Kidney tubule cell (primary cell): ENCODE data around the gene CASTOR2.
A peak's percentile ranks its signal among the peaks of the same experiment; 100 is the strongest.
"Not testable (repeated sequence)": the region's sequence is repeated elsewhere in the genome, so short reads cannot be mapped to it uniquely, and the experiment has no call there.

Source experiments
- DNase-seq: peaks from one replicate; pipeline ENCODE4 v3.0.0-alpha.2; 2018; ENCODE audit warnings: low spot score

The CASTOR2 gene

DNA sequence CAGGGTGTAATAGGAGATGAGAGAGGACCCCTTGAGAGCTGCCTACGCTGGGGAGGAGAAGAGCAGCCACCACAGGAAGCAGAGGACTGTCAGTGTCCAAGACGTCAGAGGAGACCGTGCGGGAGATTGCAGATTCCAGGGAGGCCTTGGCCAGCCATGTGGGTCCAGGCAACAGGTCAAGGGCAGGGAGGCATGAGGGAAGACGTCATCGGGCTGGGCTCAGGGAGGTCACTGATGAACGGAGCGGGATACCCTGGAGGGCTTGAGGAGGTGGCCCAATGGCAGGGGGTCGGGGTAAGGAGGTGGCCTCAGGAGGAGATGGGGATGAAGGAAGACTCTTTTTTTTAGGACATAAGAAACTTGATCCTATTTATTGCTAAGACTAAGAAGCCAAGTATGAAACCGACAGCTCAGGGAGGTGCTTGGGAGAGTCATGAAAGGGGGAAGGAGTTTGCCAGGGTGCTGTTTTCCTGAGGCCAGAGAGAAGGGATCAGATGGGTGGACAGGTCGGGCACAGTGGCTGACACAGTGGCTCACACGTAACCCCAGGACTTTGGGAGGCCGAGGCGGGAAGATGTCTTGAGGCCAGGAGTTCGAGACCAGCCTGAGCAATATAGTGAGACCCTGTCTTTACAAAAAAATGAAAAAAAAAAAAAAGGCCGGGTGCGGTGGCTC is 30.5 kb downstream of the CASTOR2 start:
- not testable (repeated sequence) for DNase-seq

DNA sequence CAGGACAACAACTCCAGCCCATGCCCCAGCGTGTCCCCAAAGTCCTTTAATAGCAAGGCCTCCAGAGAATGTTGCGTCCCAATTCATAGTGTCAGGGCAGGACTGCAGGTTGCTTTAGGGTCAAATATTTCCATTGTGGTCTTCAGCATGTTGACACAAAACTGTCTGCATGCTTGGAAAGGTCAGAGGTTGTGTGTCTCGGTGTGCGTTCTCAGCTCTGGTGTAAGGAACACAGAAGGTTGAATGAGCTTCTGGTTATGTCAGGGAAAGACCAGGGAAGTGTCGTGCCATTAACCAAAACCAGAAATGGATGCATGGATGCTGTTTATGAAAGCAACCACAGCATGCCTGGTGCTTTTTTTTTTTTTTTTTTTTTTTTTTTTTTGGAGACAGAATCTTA is 31.9 kb downstream of the CASTOR2 start:
- not testable (repeated sequence) for DNase-seq

DNA sequence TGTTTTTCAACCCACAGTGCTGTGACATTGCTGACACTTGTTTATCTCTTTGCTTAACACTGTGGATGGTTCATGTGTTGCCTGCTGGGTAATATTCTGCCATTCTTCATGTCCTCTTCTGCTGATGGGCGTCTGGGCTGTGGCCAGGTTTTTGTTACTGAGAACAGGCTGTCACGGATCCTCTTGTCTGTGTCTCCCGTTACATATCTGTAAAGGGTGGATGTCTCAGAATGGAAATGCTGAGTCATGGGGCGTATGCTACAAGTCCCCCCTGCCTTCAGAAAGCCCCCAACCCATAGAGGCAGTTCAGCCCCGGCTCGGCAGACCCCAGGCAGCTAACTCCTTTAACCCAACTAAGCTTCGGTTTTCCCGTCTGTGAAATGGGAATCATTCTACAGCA is 33.3 kb downstream of the CASTOR2 start:
- not testable (repeated sequence) for DNase-seq

DNA sequence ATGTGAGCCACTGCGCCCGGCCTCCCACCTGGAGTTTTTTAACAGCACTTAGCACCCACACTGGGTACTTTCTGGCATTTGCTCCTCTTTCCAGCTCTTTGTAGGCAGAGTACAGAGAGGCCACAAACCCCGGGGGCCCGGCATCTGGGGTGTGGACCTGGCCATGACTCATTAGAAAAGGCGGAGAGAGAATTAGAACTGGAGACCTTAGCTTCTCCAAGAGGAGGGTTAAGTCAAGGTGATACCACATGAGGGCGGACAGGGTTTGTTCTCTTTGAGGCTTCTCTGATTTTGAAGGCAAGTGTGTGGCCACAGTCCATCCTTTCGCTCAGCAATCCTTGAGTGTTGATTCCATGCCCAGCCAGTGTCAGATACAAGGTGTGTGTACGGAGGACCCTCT is 36.9 kb downstream of the CASTOR2 start:
- DNase-seq, result not testable (repeated sequence)

DNA sequence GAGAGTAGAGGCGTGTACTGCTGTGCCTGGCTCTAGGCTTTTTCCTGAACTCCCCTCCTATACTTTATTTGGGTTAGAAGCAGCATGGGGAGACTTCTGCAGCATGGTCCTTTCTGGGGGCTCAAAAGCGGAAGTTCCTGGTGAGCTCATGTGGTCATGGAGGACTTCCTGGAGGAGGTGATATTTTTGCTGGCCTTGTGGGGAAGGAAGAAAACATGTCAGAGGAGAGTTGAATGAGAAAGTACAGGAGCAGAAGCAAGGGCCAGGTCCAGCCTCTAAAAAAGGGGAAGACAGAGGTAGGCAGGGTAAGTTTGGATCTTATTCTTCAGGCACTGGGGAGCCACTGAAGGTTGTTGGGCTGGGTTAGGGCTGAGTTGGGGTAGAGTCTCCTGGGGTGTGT is 45.5 kb downstream of the CASTOR2 start:
- no peak for DNase-seq

DNA sequence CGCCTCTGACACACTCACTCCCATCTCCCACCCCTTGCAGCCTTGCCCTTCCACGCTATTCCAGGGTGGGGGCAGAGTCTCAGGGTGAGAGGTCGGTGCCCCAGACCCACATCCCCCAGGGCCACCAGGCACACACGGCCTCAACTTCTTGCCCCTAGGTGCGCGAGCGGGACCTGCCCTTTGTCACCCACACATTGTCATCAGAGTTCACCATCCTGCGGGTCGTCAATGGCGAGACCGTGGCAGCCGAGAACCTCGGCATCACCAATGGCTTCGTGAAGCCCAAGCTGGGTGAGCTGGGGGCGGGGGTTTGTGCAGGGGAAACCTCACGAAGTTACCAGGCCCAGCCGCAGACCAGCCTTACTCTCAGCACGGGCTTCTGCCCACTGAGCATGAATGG is 53.3 kb downstream of the CASTOR2 start:
- DNase-seq, result no peak

DNA sequence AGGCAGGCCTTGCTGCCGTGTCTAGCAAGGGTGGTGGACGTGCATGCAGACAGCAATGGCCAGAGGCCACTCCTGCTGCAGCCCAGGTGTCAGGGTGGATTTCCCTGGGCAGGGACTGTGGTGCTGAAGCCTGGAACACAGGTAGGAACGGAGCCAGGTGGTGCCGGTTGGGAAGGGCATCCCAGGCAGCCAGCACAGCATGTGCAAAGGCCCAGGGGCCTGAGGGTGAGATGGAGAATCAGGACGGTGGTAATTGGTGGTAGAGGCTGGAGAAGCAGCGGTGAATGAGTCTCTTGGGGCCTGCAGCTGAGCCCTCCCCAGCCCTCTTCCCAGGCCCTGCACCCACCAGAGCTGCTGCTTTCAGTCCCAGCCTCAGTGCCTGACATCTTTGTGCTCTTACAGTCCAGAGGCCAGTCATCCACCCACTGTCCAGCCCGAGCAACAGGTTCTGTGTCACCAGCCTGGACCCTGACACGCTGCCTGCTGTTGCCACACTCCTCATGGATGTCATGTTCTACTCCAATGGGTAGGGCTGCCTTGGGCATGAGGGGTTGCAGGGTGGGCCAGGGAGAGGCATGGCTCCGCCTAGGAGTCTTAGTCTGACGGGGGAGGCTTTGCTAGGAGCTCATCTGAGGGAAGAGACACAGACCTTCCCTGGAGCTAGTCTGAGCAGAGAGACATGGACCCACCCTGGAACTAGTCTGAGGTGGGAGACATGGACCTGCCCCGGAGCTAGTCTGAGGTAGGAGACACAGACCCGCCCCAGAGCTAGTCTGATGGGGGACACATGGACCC is 54.3 kb downstream of the CASTOR2 start:
- DNase-seq, result no peak

DNA sequence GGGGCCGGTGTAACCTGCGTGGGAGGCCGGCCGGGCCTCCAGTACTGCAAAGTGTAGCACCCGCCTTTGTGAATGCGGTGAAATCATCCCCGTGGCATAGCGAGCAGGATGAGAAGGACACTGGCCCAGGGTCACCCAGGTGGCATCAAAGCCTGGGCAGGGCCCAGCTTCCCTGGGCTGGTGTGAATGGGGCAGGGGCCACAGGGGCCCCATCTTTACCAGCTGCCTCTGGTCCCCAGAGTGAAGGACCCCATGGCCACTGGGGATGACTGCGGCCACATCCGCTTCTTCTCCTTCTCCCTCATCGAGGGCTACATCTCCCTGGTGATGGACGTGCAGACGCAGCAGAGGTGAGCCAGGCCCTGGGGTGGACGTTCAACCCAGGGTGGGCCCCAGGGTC is 55.3 kb downstream of the CASTOR2 start:
- no peak for DNase-seq

DNA sequence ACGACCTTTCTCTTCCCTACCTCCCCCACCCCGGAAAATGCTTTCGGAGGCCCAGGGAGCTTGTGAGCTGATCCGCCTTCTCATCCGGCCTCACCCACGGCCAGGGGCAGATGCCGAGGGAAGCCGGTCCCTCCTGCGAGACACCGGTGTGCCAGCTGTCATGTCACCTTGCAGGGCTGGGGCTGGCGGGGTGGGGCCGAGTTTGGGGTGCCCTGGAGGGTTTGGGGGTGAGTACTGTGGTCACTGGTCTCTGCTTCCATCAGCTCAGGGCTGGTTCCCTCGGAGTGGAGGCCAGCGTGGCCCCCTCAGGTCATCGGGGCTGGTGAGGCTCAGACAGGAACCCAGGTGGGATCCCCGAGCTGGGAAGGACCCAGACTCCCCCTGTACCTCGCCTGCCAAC is 60.4 kb downstream of the CASTOR2 start:
- no peak for DNase-seq

DNA sequence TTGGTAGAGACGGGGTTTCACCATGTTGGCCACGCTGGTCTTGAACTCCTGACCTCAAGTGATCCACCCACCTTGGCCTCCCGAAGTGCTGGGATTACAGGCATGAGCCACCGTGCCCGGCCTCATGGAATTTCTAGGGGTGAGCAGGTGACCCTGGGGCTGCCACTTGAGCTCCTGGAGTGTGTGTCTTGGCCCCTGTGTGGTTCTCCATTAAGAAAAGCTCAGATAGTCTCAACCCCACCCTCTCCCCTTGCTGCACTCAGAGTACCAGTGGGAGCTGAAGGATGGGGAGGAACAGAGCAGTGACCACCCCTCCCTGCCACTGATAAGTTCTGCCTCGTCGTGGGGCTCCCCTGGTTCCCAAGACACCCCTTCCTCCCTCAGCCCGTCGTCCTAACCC is 63.8 kb downstream of the CASTOR2 start:
- no peak for DNase-seq

DNA sequence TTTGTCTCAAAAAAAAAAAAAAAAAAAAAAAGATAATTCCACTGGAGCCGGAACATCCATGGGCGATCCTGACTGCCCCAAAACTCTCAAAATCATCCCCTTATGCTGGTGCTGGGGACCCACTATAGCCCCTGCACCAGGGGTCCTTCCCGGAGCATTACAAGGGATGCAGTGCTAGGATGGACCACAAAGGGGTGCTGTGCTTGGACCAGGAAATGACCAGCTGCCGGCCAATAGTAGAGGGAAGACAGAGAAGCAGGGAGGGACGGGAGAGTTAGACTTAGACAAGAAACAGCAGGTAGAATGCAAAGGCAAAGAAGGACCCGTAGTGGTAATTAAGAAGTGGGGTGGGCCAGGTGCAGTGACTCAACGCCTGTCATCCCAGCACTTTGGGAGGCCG is 68.6 kb downstream of the CASTOR2 start:
- DNase-seq, result no peak

DNA sequence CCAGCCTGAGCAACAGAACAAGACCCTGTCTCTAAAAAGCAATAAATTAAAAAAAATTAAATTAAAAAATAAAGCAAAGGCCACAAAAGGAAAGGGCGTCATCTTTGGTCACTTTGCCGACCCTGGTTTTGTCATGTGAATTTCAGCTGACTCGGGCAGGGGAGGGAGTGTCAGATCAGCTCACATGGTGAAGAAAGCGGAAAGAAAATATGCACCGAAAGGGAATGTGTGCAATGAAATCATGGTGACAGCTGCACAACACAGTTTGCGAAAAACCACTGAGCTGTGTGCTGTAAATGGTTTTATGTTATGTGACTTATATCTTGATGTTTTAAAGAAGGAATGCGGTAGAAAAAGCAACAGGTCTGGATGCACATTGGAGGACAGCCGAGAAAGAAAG is 69.3 kb downstream of the CASTOR2 start:
- no peak for DNase-seq

DNA sequence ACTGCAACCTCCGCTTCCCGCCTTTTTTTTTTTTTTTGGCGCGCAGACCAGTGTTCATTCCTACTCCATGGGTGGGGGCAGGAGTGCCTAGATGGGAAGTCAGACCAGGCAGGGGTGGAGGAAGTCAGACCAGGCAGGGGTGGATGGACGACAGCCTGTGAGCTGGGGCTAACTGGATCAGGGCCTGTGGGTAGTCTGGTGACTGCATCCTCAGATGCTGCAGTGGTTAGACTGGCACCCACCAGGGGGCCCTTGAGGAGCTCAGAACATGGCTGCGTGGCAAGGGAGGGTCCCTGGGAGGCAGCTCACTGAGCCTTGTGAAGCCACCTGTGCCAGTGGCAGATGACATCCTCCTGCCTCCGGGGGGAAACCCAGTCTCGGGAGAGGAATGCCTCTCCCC is 74.0 kb downstream of the CASTOR2 start:
- no peak for DNase-seq

DNA sequence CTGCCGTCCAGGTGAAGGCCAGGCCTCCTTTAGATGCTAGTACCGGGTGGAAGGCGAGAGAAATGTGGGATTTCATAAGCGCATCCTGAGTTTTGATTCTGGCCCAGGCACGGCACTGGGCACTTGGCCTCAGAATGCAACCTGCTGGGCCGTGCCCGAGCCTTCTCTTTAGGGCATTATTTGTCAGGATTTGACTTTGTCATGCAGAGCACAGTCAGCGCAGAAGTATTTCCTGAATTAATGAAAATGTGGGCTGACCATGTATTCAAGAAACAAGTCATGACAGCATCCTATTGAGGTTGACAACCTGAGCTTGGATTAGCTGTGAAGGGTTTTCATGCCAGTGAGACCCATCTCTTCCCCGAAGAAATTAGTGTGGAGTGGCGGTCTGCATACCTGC is 74.7 kb downstream of the CASTOR2 start:
- DNase-seq, result peak; percentile 31

DNA sequence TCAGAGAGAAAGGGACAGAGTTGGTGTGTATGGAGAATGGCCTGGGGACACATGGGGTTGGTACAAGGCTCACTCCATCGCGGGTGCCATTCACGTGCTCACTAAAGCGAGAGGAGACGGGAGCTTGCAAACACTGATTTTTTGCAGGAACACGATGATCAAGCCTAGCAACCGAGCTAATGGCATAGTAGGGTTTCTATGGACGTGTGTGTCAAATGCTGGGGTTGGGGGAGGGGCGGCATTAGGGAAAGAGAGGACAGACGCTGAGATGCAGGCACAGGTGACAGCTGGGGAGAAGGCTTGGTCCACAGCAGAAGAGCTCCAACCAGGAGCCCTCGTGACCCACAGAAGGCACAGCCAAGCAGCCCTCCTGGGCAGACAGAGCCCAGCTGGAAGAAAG is 75.2 kb downstream of the CASTOR2 start:
- DNase-seq, result no peak

DNA sequence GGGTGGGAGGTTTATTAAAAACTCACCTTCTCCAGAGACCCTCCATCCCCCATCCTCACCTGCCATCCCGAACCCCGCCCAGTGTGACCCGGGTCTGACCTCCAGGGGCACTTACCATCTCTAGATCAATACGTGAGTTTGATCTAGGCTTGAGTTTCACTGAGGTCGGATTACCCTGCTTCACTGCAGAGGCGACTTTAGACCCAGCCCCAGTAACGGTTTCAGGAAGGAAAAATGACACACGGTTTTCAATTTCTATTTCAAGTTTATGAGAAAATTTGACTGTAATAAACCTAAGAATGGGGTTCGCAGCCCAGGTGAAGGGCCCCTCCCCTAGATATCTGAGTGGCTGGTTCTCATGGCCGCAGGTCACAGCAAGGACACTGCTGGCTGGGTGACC is 76.0 kb downstream of the CASTOR2 start:
- DNase-seq, result no peak

DNA sequence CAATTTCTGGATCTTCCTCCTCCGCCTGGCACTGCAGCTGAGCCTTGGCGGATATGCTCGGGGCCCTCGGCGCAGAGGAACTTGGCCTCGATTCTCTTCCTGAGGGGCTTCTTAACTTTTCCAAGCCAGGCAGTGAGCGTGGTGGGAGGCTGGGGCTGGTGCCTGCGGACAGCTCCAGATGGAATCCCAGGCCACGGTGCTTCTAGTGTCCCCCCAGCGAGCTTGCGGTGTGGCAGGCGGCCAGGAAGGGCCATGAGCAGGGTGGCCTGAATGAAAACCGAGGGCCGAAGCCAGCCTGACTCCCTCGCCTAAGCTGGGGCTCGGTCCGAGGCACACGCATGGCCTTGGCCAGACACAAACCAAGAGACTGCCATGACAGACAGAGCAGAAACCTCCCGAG is 77.8 kb downstream of the CASTOR2 start:
- no peak for DNase-seq

DNA sequence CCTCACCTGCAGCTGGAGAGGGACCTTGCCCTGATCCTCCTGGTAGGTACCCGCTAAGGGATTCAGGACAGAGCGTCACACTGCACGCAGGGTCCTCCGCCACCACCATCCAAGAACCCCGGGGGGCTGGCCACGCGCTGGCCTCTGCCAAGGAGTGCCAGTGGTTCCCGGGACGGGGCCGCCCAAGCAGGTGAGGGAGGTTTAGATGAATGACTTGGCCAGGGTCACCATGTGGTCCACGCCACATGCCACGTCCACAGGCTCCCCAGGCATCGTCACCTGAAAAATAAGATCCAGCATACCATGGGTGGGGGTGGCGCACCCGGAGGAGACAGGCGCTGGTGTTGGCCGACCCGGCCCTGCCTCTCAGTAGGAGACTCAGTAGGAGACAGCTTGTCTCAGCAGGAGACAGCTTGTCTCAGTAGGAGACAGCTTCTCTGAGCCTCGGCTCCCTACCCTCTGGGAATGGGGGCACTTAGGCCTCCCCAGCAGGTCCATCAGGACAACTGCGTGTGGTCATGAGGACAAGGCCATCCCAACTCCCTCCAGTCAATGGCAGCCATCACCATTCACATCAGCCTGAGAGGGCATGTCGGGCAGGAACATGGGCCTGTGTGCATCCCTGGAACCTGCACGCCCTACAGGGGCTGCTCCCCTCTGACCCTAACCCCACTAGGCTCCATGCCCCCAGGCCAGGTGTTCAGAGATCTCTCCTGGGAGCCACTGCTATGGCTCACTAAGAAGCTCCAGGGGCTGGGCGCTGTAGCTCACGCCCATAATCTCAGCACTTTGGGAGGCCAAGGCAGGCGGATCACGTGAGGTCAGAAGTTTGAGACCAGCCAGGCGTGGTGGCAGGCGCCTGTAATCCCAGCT is 78.6 kb downstream of the CASTOR2 start:
- DNase-seq, result no peak

DNA sequence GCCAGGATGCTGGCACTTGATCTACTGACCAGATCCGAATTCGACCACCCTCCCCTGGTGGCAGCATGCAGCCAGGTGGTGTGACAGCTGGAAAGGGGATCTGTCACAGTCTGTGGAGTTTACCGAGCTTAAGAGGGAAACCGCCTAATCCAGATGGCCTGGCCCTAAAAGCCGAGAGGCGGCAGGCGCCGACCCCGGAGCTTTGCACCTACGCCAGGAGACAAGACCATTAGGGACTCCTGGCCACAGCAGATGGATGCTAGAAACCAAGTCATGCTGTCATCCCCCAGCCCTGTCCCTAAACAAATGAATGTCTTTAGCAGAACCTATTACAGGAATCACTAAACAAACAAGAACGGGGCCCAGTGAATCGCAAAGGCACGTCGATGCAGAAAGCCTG is 81.4 kb downstream of the CASTOR2 start:
- no peak for DNase-seq

DNA sequence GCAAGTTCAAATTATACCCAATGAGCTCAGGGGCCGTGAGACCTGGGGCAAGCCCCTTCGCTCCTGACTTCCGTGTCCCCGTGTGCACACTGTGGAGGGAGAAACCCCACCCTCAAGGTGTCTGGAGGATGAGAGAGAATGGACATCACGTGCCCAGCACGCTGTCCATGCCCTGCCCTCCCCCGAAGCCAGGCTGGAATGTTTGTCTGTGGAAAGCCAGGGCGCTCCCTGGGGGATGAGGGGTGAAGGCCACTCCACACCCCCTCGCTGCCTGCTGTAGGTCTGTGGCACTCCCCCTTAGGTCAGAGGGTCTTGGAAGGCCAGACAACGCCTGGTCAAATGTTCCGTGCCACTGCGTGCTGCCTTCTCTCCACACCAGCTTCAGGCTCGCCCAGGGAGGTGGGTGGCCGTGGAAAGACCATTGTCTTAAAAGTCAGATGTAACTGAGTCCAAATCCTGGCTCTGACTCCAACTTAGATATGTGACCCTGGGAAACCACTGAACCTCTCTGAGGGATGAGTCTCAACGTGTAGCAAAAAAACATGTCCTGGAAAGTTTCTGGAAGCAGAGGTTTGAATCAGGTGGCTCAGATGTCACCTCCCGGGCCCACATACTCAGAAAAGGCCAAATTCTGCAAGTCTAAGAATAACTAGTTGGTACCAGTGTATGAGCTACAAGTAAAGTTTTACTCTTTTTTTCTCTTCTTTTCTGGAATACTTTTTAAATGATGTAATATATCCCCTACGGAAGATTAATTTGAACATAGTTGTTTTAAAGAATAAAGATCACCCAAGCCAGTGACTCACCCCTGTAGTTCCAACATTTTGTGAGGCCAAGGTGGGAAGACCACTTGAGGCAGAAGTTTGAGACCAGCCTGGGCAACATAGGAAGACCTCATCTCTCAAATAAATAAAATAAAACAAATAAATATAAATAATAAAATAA is 84.2 kb downstream of the CASTOR2 start:
- no peak for DNase-seq

DNA sequence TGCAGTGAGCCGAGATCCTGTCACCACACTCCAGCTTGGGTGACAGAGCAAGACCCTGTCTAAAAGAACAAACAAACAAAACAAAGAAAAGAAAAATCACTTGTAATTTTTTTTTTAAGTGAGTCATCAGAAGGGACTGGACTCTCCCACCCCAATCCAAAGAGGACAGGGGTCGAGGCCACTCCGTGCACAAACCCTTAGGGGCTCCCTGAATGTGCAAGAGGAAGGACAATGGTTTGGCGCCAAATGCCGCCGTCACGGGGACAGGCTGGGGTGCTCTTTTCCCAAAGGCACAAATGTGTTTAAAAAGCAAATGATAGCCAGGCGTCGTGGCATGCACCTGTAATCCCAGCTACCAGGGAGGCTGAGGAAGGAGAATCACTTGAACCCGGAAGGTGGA is 85.3 kb downstream of the CASTOR2 start:
- no peak for DNase-seq

DNA sequence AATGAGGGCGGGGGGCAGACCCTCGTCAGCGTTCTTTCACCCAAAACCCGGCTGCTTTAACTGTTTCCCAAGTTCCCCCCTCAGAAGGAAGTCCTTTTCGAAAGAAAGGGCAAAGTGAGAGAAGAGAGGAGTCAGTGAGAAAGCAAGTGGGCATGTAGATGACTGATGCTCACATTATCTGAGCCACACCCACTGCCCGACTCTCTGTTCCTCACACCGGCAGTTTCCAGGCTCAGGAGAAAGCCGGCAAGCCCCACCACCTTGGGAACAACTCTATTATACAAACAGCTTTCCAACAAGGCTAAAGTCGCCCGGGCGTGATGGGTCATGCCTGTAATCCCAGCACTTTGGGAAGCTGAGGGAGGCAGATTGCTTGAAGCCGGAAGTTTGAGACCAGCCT is 86.0 kb downstream of the CASTOR2 start:
- DNase-seq, result no peak
